HL-60 (cell line): ENCODE results near the gene RIBC1.

ENCODE experiments used
- GABPA ChIP-seq: IDR thresholded peaks from 2 replicates; pipeline ENCODE4 v1.6.1; 2012; ENCODE audit warnings: low read depth
- POLR2AphosphoS5 ChIP-seq: IDR thresholded peaks from 2 replicates; pipeline ENCODE4 v1.6.1; 2012; ENCODE audit warnings: low read depth
- REST ChIP-seq: IDR thresholded peaks from 2 replicates; pipeline ENCODE4 v1.6.1; 2012; ENCODE audit warnings: low read depth; ENCODE audit not compliant: insufficient replicate concordance
- TF ChIP-seq, protein P1 (sequence below): IDR thresholded peaks from one replicate; pipeline ENCODE4 v1.5.1; 2011; ENCODE audit warnings: low read length, control low read depth, inconsistent platforms; ENCODE audit not compliant: insufficient read depth

DNA sequence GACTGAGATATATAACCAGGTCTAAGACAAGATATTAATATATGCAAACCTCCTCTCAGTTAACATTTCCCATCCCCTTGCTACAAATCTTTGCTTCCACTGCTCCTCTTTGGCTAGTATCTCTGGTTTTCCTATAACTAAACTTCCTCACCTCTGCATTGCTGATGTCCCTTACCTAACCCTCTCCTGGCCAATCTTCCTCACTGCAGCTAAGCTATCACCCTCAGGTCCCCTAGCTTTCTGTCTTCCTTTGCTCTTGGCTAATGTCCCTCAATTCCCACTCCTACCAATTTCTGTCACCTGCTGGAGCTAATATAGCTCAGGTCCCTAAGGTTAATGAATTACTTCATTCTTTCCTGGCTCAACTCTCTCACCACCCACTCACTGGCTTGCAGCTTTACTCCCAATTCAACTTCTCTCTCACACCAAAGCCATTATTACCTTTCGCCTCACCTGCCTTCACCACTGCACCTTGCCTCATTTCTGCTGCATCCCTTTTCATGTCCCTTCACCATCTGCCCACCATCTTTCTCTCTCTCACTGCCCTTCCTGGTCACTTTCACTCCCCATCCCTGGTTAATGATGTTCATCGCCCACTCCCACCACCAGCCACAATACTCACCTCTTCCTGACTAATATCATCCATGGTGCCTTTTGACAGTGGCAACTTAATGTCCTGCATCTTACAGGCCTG, 26.9 kb upstream of the RIBC1 start:
- TF ChIP-seq, protein P1, sequence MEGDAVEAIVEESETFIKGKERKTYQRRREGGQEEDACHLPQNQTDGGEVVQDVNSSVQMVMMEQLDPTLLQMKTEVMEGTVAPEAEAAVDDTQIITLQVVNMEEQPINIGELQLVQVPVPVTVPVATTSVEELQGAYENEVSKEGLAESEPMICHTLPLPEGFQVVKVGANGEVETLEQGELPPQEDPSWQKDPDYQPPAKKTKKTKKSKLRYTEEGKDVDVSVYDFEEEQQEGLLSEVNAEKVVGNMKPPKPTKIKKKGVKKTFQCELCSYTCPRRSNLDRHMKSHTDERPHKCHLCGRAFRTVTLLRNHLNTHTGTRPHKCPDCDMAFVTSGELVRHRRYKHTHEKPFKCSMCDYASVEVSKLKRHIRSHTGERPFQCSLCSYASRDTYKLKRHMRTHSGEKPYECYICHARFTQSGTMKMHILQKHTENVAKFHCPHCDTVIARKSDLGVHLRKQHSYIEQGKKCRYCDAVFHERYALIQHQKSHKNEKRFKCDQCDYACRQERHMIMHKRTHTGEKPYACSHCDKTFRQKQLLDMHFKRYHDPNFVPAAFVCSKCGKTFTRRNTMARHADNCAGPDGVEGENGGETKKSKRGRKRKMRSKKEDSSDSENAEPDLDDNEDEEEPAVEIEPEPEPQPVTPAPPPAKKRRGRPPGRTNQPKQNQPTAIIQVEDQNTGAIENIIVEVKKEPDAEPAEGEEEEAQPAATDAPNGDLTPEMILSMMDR: no peak
- TF ChIP-seq POLR2AphosphoS5: peak; percentile 21; the same call in 1 of the 2 replicates
- TF ChIP-seq GABPA: no peak
- no peak for TF ChIP-seq REST
